GM12878 (cell line): ENCODE results near the gene EML1. TPM values are rescaled to one million over a fixed set of nuclear protein-coding genes. Genes with fewer than 3 reads are reported as not detected.

Source experiments
- ATAC-seq: fragments of 200-7000 bp; cut with Tn5 transposase; 3 replicates; pipeline ENCODE4 v1.9.1; 2020; ENCODE audit warnings: mild to moderate bottlenecking, moderate library complexity
- BruUV-seq: library from RNA; stranded (reverse); fragments of 400-500 nt; replicated peaks from 2 replicates; lab custom pipeline; 2021; lab: Mats Ljungman, UMichigan
- CTCF ChIA-PET: fragments of 300-600 bp; sonication (Branson Sonifier 250); formaldehyde crosslinking; extraction: SDS; loops from one replicate; lab custom pipeline; 2021; ENCODE audit warnings: inconsistent platforms; lab: Yijun Ruan, JAX
- POLR2A ChIA-PET: fragments of 350-600 bp; formaldehyde crosslinking; extraction: SDS; loops from one replicate; lab custom pipeline; 2021; ENCODE audit warnings: inconsistent platforms; lab: Charles Lee
- RAD21 ChIA-PET: fragments of 300-600 bp; sonication (Branson Sonifier 250); formaldehyde crosslinking; loops from one replicate; lab custom pipeline; 2023; ENCODE audit warnings: antibody characterized with exemption; ENCODE audit not compliant: unreplicated experiment; lab: Charles Lee
- SMC1A ChIA-PET: fragments of 300-600 bp; sonication (Branson Sonifier 250); formaldehyde crosslinking; loops from one replicate; lab custom pipeline; 2023; ENCODE audit not compliant: unreplicated experiment, uncharacterized antibody; lab: Charles Lee
- DNase-seq: peaks from one replicate; pipeline ENCODE4 v3.0.0-alpha.2; 2011; ENCODE audit warnings: low read depth, low spot score
- FAIRE-seq: peaks from 3 replicates; lab custom pipeline; 2011; peaks lifted over from hg19 to GRCh38; lab: Jason Lieb, UNC
- H2AFZ ChIP-seq: 2 replicates; pipeline ENCODE4 v1.6.0; 2011; ENCODE audit warnings: low read depth, low read length, control low read depth; ENCODE audit not compliant: control insufficient read depth
- H3K27ac ChIP-seq: 2 replicates; pipeline ENCODE4 v1.5.1; 2011; ENCODE audit warnings: control low read depth; ENCODE audit not compliant: control insufficient read depth, insufficient read depth
- H3K27me3 ChIP-seq, 2 experiments: replicated peaks in 1 of 2; 2 replicates each; pipeline versions ENCODE4 v1.6.0 to v1.6.1; 2011; ENCODE audit warnings: low read length in 1 of 2; ENCODE audit not compliant: control insufficient read depth in 2 of 2, insufficient read depth in 2 of 2
- H3K36me3 ChIP-seq, 2 experiments: 2 replicates each; pipeline ENCODE4 v1.5.1; 2011; ENCODE audit warnings: low read length in 1 of 2; ENCODE audit not compliant: control insufficient read depth in 2 of 2, insufficient read depth in 2 of 2
- H3K4me1 ChIP-seq: 2 replicates; pipeline ENCODE4 v1.6.1; 2011; ENCODE audit warnings: mild to moderate bottlenecking, low read length, moderate library complexity, mixed read lengths; ENCODE audit not compliant: control insufficient read depth, insufficient read depth
- H3K4me2 ChIP-seq: 2 replicates; pipeline ENCODE4 v1.6.0; 2011; ENCODE audit warnings: control low read depth; ENCODE audit not compliant: control insufficient read depth, insufficient read depth
- H3K4me3 ChIP-seq: fragments of 200-600 bp; sonication (generic); 2 replicates; pipeline ENCODE4 v1.5.1; 2016
- H3K79me2 ChIP-seq: 2 replicates; pipeline ENCODE4 v1.6.0; 2011; ENCODE audit warnings: low read length; ENCODE audit not compliant: control insufficient read depth, insufficient read depth
- H3K9ac ChIP-seq: 2 replicates; pipeline ENCODE4 v1.8.0; 2011; ENCODE audit warnings: low read length, control low read depth, mixed read lengths; ENCODE audit not compliant: control insufficient read depth, insufficient read depth
- H3K9me3 ChIP-seq: replicated peaks from 3 replicates; pipeline ENCODE4 v1.5.1; 2011; ENCODE audit warnings: mild to moderate bottlenecking, low read length; ENCODE audit not compliant: control insufficient read depth, insufficient read depth
- H4K20me1 ChIP-seq: 2 replicates; pipeline ENCODE4 v1.6.0; 2011; ENCODE audit not compliant: control insufficient read depth, insufficient read depth
- BCL3 ChIP-seq: IDR thresholded peaks from 2 replicates; pipeline ENCODE4 v1.6.1; 2011; ENCODE audit warnings: borderline replicate concordance, low read depth, mild to moderate bottlenecking, moderate library complexity, low read length; ENCODE audit not compliant: insufficient read depth, poor library complexity, severe bottlenecking
- ZBTB33 ChIP-seq: fragments of 450-650 bp; IDR thresholded peaks from 2 replicates; pipeline ENCODE4 v1.6.1; 2017; ENCODE audit warnings: mild to moderate bottlenecking
- WGBS: methylation state at CpG from one replicate; pipeline ENCODE4 v1.1.6; 2016; ENCODE audit warnings: low lambda C conversion rate; ENCODE audit not compliant: insufficient replicate concordance, insufficient coverage; ENCODE audit errors: missing lambda C conversion rate; 5-methylcytosine and 5-hydroxymethylcytosine counted together
- in situ Hi-C: fragments of 300-500 bp; cut with MboI; formaldehyde crosslinking; loops from 9 replicates; pipeline ENCODE4 v1.14.3; 2018; ENCODE audit warnings: mixed read lengths
- intact Hi-C: fragments of 100-400 bp; cut with micrococcal nuclease; formaldehyde crosslinking; loops from one replicate; pipeline ENCODE4 v1.14.2; 2022; ENCODE audit not compliant: unreplicated experiment
- polyA plus RNA-seq, 11 experiments: library from polyadenylated mRNA; depleted of rRNA in 4 of 11; unstranded in 6 of 11; stranded (reverse) in 5 of 11; fragments of >200 nt; fragmentation: Nextera tagmentation in 4 of 11; fragmentation: Illumina TruSeq in 1 of 11; extraction: Ambion mirVana in 4 of 11; extraction: Trizol in 1 of 11; gene quantifications; 1 replicate in 1 of 11; 2 replicates in 10 of 11; pipeline versions ENCODE4 v1.2.1 to v1.2.3, GENCODE V29; 2011 to 2016; ENCODE audit warnings: inconsistent platforms in 2 of 11, missing spikeins in 2 of 11, low read depth in 1 of 11
- total RNA-seq, 4 experiments: library from RNA; depleted of rRNA in 3 of 4; stranded (reverse); fragments of >200 nt in 3 of 4; fragmentation: Illumina TruSeq in 1 of 4; extraction: Trizol in 1 of 4; gene quantifications; 2 replicates each; pipeline versions ENCODE4 v1.2.1 to v1.2.3, GENCODE V29; 2013 to 2021

EML1 gene
- total and polyA plus RNA-seq, 10 of the 15 experiments (the other 5 are each of a cell fraction or from before 2014, with no cell fraction given): 0.05 to 3.4 (median 0.11) TPM; not detected in 3

- POLR2A ChIA-PET: no interaction called here
- SMC1A ChIA-PET: no interaction called here
- Histone ChIP-seq H3K27me3 (peaks cover 0 to 3% of the 10 kb centered on the region in 2 experiments; a peak in 2 of 4 replicates), H3K4me2 (no peak overlapping the region), H4K20me1 (no peaks in the 10 kb centered on the region), H3K79me2 (no peaks in the 10 kb centered on the region), H3K9me3 (no peaks in the 10 kb centered on the region), H3K27ac (no peak overlapping the region), H3K9ac (no peak overlapping the region), H3K4me1 (no peaks in the 10 kb centered on the region), H3K36me3 (no peaks in the 10 kb centered on the region), H2AFZ (no peak overlapping the region), H3K4me3 (no peak overlapping the region)
- FAIRE-seq (no peak), DNase-seq (no peak), ATAC-seq (no peak)
- in situ Hi-C loops: no loop called here
- WGBS: 52% methylated on average over 11 of the region's 11 CpGs
- TF ChIP-seq BCL3 (peak; percentile 54), ZBTB33 (no peak)
- CTCF ChIA-PET: interaction anchor here (0.6 to 1.1 kb wide), 2 partner anchors 12 to 18 kb away, joined by 3 read pairs; no protein-coding TSS in a partner anchor
- intact Hi-C loops: no loop called here
- RAD21 ChIA-PET: no interaction called here
- BruUV-seq: no TSS peak
Observed at GRCh38 chr14:99910337-99911309, 117.4 kb downstream of the EML1 start.
